Measurements from ENCODE around the gene PRPF18. TPM values are rescaled to one million over a fixed set of nuclear protein-coding genes. Genes with fewer than 3 reads are reported as not detected.
A peak's percentile ranks its signal among the peaks of the same experiment; 100 is the strongest.

PRPF18 gene
- total RNA-seq, 8 experiments from 2014 or later: 27.3 to 170 (median 34.7) TPM

DNA sequence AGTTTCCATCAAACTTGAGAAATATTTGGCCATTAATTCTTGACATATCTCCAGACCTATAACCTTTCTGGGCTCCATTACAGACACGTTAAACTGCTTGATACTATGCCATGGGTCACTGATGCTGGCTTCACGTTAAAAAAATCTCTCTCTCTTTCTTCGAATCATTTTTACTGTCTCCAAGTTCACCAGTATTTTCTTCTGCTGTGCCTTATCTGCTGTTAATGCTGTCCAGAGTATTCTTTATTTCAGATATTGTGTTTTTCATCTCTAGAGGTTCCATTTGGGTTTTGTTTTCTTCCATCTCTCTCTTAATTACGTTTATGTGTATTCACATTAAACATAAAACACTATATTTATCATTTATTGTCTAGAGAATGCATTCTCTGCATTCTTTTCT, 12.8 kb upstream of the PRPF18 start:
- Histone ChIP-seq H3K4me1 (replicated peaks in 1 of 2) (no peaks in the 10 kb centered on the region), H3K4me3 (no peak overlapping the region), H3K27ac (no peak overlapping the region)
- ATAC-seq (replicated peaks in 6 of 8): no peak
- in situ Hi-C loops (cut with MboI; ENCODE audit: low pct_unique_long_range_greater_than_20kb in 2 of 9, low sequenced_read_pairs in 9 of 9, unreplicated experiment in 9 of 9): loop anchor here in 1 of 9 experiments (25.0 kb wide), 1 partner anchor 212 kb away; no protein-coding TSS in a partner anchor
- 21 to 81% (median 60%) methylated on average over 1 to 4 of the region's 4 CpGs for WGBS, 10 experiments

DNA sequence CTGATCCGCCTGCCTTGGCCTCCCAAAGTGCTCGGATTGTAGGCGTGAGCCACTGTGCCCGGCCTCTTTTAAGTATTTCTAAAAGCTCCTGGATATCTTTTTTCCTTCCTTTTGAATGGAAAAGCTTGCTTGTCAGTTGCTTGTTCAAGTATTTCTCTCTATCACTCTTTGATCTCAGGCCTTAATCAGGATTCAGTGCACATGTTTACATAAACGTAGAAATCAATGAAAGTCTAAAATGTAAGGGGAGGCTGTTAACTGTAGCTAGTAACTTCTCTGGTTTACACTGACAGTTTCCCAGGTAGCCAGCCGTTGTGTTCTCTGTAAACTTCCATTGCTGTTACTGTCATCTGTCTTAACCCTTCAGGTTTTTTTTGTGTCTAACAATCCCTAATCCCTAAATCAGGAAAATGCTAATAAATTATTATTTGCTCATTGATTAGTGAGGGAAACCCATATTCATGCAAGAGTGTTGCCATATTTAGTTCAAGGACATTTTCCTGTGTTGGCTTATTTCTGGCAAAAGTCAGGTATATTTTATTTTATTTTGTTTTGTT, 1.5 kb upstream of the PRPF18 start:
- 20 to 93% (median 72%) methylated on average over 1 to 6 of the region's 6 CpGs for WGBS, 10 experiments
- Histone ChIP-seq H3K4me3 (no peak overlapping the region), H3K27ac (no peak overlapping the region), H3K4me1 (replicated peaks in 1 of 2) (peaks cover 4 to 9% of the 10 kb centered on the region in 2 donors)
- in situ Hi-C loops (cut with MboI; ENCODE audit: low pct_unique_long_range_greater_than_20kb in 2 of 9, low sequenced_read_pairs in 9 of 9, unreplicated experiment in 9 of 9): loop anchor here in 1 of 9 experiments (25.0 kb wide), 1 partner anchor 223 kb away; no protein-coding TSS in a partner anchor
- no peak for ATAC-seq (replicated peaks in 6 of 8)

DNA sequence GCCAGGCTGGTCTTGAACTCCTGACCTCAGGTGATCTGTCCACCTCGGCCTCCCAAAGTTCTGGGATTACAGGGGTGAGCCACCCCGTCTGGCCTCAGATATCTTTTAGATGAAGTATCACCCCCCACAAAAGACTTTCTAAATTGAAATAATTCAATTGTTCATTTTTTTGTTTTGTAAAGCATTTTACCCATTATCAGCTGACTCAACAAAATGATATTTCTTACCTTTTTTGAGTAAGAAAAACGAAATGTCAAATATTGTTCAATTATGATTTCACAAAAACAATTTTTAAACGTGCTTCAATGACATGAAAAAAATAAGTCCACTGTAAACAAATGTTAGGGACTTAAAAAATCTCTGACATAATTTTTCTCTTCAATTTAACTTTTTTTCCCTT, 822 bp upstream of the PRPF18 start:
- Histone ChIP-seq H3K4me1 (replicated peaks in 1 of 2) (peaks cover 4 to 9% of the 10 kb centered on the region in 2 donors), H3K27ac (no peak overlapping the region), H3K4me3 (no peak overlapping the region)
- ATAC-seq (replicated peaks in 6 of 8): no peak
- in situ Hi-C loops (cut with MboI; ENCODE audit: low pct_unique_long_range_greater_than_20kb in 2 of 9, low sequenced_read_pairs in 9 of 9, unreplicated experiment in 9 of 9): loop anchor here in 1 of 9 experiments (25.0 kb wide), 1 partner anchor 224 kb away; no protein-coding TSS in a partner anchor
- 0 to 100% (median 52%) methylated on average over 2 to 4 of the region's 4 CpGs for WGBS, 10 experiments

DNA sequence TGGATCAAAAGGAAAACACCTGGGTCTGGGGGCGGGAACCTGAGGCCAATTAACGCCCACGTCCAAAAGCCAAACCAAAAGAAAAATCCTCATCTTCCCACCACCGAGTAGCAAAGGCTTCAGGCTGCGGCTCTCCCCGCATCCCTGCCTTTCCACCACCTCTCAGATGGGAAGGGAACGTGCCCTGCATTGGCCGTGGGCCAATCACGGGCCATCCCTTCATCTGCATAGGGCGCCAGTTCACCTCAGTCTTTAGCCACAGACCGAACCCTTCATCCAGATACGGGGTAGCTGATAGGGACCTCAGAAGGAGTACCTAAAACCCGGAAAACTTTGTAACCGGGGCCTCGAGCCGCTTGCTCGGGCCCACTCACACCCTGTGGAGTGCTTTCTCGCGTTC, 626 bp downstream of the PRPF18 start:
- 0 to 20% (median 7%) methylated on average over 2 to 12 of the region's 19 CpGs; no CpG with 5 or more reads in 3 of the 10 experiments for WGBS, 10 experiments
- ATAC-seq (replicated peaks in 6 of 8): peak in 6 of 8 experiments; percentile 4 to 22 (median 10)
- Histone ChIP-seq H3K27ac (no peak overlapping the region), H3K4me1 (replicated peaks in 1 of 2) (peaks cover 4 to 9% of the 10 kb centered on the region in 2 donors), H3K4me3 (peak overlapping the region; percentile 61 to 84 (median 82))
- in situ Hi-C loops (cut with MboI; ENCODE audit: low pct_unique_long_range_greater_than_20kb in 2 of 9, low sequenced_read_pairs in 9 of 9, unreplicated experiment in 9 of 9): loop anchor here in 1 of 9 experiments (25.0 kb wide), 1 partner anchor 225 kb away; no protein-coding TSS in a partner anchor

DNA sequence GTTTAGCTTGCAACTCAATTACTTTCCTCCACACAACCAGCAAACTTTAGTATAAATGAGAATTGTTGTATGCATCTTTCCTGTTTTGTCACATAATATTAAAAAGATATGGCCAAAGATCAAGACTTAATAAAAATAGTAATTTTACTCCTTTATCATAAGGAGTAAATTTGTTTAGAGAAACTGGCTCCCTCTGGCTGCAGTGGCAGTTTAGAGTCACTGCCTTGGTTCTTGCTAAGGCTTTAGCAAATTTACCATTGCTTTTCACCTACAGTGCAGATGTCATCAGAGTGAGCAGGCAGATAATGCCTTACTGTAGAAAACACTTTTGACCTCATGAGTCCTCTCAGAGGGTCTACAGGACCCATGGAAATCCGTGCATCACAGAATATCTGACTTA, 2.6 kb downstream of the PRPF18 start:
- Histone ChIP-seq H3K27ac (no peak overlapping the region), H3K4me1 (replicated peaks in 1 of 2) (peaks cover 4 to 9% of the 10 kb centered on the region in 2 donors), H3K4me3 (no peak overlapping the region)
- 38 to 100% (median 75%) methylated on average over 1 of the region's 1 CpG; no CpG with 5 or more reads in 6 of the 10 experiments for WGBS, 10 experiments
- in situ Hi-C loops (cut with MboI; ENCODE audit: low pct_unique_long_range_greater_than_20kb in 2 of 9, low sequenced_read_pairs in 9 of 9, unreplicated experiment in 9 of 9): loop anchor here in 1 of 9 experiments (25.0 kb wide), 1 partner anchor 227 kb away; no protein-coding TSS in a partner anchor
- peak in 1 of 8 experiments; percentile 9 for ATAC-seq (replicated peaks in 6 of 8)

DNA sequence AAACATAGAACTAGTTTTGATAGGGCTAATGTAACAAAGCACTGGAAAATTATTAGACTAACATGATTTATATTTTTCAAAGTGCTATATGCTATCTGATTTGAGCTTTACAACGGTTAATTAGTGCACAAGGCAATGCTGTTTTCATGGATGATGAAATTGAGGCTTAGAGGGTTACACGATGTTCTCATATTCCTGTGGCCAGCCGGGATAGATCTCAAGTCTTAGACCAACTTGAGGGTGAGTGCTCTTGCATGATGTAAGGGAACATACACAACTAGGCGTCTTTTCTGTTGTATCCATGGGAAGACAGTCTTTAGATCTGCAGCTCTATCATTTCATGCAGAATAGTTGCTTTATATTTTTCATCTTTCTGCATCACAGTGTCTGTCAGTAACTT, 4.1 kb downstream of the PRPF18 start:
- in situ Hi-C loops (cut with MboI; ENCODE audit: low pct_unique_long_range_greater_than_20kb in 2 of 9, low sequenced_read_pairs in 9 of 9, unreplicated experiment in 9 of 9): loop anchor here in 1 of 9 experiments (25.0 kb wide), 1 partner anchor 229 kb away; no protein-coding TSS in a partner anchor
- no peak overlapping the region for H3K4me3 ChIP-seq
- ATAC-seq (replicated peaks in 6 of 8): no peak
- WGBS, 10 experiments: 48 to 100% (median 80%) methylated on average over 1 to 4 of the region's 4 CpGs; no CpG with 5 or more reads in 1 of the 10 experiments
- H3K4me1 ChIP-seq (replicated peaks in 1 of 2): peaks cover 4 to 9% of the 10 kb centered on the region in 2 donors
- no peak overlapping the region for H3K27ac ChIP-seq

DNA sequence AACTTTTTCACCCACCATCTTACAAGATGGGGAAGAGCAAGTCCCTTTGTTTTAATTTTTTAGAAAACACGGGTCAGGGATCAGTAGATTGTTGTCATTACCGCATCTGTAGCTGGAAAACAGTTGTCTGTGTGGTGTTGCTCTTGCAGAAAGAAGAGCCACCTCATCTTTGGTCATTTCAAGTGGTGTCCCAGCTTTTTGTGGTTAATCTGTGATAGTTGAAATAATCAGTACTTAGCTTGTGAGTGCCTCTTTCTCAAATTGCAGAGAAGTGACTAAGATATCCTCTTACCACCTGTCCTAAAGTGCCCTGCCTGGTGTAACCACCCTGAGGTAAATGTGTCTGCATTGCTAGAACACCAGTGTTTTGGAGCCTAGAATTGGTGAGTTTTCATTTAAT, 5.5 kb downstream of the PRPF18 start:
- Histone ChIP-seq H3K4me3 (no peak overlapping the region), H3K4me1 (replicated peaks in 1 of 2) (peaks cover 4 to 9% of the 10 kb centered on the region in 2 donors), H3K27ac (no peak overlapping the region)
- no peak for ATAC-seq (replicated peaks in 6 of 8)
- in situ Hi-C loops (cut with MboI; ENCODE audit: low pct_unique_long_range_greater_than_20kb in 2 of 9, low sequenced_read_pairs in 9 of 9, unreplicated experiment in 9 of 9): loop anchor here in 1 of 9 experiments (25.0 kb wide), 1 partner anchor 230 kb away; no protein-coding TSS in a partner anchor
- 50 to 100% (median 93%) methylated on average over 1 to 2 of the region's 2 CpGs; no CpG with 5 or more reads in 4 of the 10 experiments for WGBS, 10 experiments

DNA sequence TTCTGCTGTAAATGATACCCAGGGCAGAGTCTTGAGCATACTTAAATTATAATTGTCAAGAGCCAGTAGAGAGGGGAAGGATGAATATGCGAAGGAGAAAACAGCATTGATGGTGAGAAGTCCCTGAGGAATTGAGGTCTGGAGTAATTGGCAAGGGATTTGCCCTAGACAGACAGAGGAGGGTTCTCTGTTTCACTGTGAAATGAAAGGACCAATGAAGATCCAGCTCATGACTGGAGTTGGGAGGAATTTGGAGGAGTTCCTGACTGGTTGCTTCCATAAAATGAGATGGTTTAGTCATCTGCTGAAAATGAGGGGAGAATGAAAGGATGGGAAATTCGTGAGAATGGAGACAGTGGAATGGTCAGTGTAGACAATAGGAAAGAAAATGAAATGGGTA, 6.8 kb downstream of the PRPF18 start:
- no peak overlapping the region for H3K4me3 ChIP-seq
- 53 to 86% (median 80%) methylated on average over 1 to 2 of the region's 2 CpGs; no CpG with 5 or more reads in 1 of the 10 experiments for WGBS, 10 experiments
- no peaks in the 10 kb centered on the region for H3K4me1 ChIP-seq (replicated peaks in 1 of 2)
- no peak overlapping the region for H3K27ac ChIP-seq
- in situ Hi-C loops (cut with MboI; ENCODE audit: low pct_unique_long_range_greater_than_20kb in 2 of 9, low sequenced_read_pairs in 9 of 9, unreplicated experiment in 9 of 9): loop anchor here in 1 of 9 experiments (25.0 kb wide), 1 partner anchor 231 kb away; no protein-coding TSS in a partner anchor
- peak in 3 of 8 experiments; percentile 43 to 91 (median 74) for ATAC-seq (replicated peaks in 6 of 8)

DNA sequence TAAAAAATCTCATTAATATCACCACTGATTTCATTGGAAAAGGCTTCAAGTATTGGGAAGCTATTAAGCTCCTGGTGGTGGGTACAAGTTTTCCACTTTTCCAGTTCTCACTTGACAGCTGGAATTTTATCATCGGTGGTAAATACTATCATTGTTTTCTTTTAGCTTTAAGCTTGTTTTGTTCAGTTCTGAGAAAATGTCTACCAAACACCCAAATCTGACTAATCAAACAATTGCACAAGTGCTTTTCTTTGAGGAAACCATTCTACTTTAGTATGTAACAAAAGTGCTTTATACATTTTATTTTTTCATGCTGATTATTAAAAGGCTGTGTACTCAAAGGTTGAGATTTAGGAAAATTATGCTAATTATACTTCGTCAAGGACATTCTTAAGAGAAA, 7.9 kb downstream of the PRPF18 start:
- no peak overlapping the region for H3K27ac ChIP-seq
- no peaks in the 10 kb centered on the region for H3K4me1 ChIP-seq (replicated peaks in 1 of 2)
- no peak overlapping the region for H3K4me3 ChIP-seq
- in situ Hi-C loops (cut with MboI; ENCODE audit: low pct_unique_long_range_greater_than_20kb in 2 of 9, low sequenced_read_pairs in 9 of 9, unreplicated experiment in 9 of 9): loop anchor here in 1 of 9 experiments (25.0 kb wide), 1 partner anchor 232 kb away; no protein-coding TSS in a partner anchor
- 73 to 100% (median 100%) methylated on average over 1 to 2 of the region's 2 CpGs; no CpG with 5 or more reads in 1 of the 10 experiments for WGBS, 10 experiments
- no peak for ATAC-seq (replicated peaks in 6 of 8)

DNA sequence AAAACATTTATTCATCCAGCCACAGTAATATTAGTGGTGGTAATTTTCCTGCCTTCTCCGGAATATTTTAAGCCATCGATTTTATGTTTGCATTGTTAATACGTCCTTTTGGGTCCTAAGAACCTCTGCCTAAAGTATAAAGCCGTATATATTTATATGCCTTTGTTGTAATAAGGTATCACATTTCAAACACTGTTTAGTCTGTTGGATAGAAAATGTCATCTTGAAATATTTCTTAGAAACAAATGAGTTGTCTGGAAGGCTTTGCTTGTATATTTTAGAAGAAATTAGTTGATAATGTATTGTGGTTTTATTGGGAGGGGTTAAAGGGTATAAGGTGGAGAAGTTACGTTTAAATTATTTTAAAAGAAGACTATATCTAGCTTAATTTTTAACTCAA, 11.1 kb downstream of the PRPF18 start:
- peak in 1 of 8 experiments; percentile 22 for ATAC-seq (replicated peaks in 6 of 8)
- Histone ChIP-seq H3K4me1 (replicated peaks in 1 of 2) (no peaks in the 10 kb centered on the region), H3K4me3 (no peak overlapping the region), H3K27ac (no peak overlapping the region)
- in situ Hi-C loops (cut with MboI; ENCODE audit: low pct_unique_long_range_greater_than_20kb in 2 of 9, low sequenced_read_pairs in 9 of 9, unreplicated experiment in 9 of 9): loop anchor here in 1 of 9 experiments (25.0 kb wide), 1 partner anchor 236 kb away; no protein-coding TSS in a partner anchor
- 5 to 100% (median 88%) methylated on average over 1 to 5 of the region's 5 CpGs for WGBS, 10 experiments

DNA sequence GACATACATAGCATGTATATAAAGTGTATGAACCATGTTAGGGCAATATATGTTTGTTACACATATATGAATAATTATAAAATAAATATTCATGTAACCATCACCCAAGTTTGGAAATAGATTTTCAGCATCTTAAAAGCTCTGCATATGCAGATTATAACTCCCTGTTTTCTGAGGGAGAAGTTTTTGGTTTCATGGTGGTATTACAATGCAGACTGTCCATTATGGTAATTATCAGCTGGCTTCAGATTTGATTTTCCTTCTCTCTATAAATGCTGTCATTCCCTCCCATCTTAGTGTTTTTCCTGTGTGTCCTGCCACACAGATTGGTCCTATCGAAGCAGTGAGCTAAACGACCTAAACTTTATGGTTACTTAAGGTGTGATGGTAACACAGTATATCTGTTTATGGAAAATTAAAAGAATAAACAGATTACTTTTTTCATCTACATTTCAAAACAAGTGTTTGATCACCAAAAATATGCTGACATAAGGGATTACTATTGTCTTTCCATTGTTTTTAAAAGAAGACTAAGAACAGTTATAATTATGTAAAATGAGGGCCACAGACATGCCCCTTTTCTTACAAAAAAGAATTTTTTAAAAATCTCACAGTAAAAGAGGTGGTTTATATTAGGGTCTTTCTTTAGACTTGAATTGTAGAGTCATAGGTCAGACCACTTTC, 17.7 kb downstream of the PRPF18 start:
- H3K4me1 ChIP-seq (replicated peaks in 1 of 2): no peaks in the 10 kb centered on the region
- 12 to 100% (median 96%) methylated on average over 1 to 2 of the region's 2 CpGs for WGBS, 10 experiments
- in situ Hi-C loops (cut with MboI; ENCODE audit: low pct_unique_long_range_greater_than_20kb in 2 of 9, low sequenced_read_pairs in 9 of 9, unreplicated experiment in 9 of 9): no loop called here
- H3K27ac ChIP-seq: no peak overlapping the region
- no peak overlapping the region for H3K4me3 ChIP-seq
- peak in 3 of 8 experiments; percentile 73 to 83 (median 73) for ATAC-seq (replicated peaks in 6 of 8)

DNA sequence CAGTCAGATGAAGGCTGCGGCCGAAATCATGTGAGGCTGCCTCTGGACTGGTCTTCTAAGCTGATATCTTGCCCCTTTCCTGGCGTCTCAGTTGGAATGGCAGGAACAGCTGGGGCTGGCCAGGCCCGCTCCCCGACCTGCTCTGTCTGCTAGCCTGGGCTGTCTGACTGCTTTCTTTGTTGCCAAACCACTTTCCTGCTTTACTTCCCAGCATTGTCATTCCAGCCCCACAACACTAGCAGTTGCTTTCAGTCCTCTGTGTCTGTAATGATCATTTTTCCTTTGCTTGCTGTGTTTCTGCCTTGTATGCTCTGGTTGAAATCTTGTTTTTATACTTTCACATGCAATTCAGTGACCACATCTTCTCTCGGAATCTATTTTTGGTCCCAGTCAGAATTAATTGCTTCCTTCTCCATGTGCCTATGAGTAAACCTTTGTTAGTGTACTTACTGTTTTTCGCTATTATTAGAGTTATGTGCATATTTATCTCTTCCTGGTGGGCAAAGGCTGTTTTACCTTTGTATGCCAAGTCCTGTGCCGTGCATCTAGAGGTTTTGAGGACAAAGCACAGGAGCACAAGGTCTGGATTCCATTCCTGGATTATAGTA, 21.6 kb downstream of the PRPF18 start:
- H3K27ac ChIP-seq: no peak overlapping the region
- no peak overlapping the region for H3K4me3 ChIP-seq
- no peaks in the 10 kb centered on the region for H3K4me1 ChIP-seq (replicated peaks in 1 of 2)
- WGBS, 10 experiments: 38 to 96% (median 80%) methylated on average over 1 to 8 of the region's 8 CpGs; no CpG with 5 or more reads in 1 of the 10 experiments
- in situ Hi-C loops (cut with MboI; ENCODE audit: low pct_unique_long_range_greater_than_20kb in 2 of 9, low sequenced_read_pairs in 9 of 9, unreplicated experiment in 9 of 9): no loop called here
- peak in 2 of 8 experiments; percentile 24 to 37 for ATAC-seq (replicated peaks in 6 of 8)
